ENCODE results near the gene TET2.
A peak's percentile ranks its signal among the peaks of the same experiment; 100 is the strongest.

Gene TET2

DNA sequence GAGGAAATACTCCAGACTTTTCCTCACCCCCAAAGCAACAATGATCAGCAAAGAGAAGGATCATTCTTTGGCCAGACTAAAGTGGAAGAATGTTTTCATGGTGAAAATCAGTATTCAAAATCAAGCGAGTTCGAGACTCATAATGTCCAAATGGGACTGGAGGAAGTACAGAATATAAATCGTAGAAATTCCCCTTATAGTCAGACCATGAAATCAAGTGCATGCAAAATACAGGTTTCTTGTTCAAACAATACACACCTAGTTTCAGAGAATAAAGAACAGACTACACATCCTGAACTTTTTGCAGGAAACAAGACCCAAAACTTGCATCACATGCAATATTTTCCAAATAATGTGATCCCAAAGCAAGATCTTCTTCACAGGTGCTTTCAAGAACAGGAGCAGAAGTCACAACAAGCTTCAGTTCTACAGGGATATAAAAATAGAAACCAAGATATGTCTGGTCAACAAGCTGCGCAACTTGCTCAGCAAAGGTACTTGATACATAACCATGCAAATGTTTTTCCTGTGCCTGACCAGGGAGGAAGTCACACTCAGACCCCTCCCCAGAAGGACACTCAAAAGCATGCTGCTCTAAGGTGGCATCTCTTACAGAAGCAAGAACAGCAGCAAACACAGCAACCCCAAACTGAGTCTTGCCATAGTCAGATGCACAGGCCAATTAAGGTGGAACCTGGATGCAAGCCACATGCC lies 89.7 kb downstream of the TET2 start:
- DNase-seq, result no peak

DNA sequence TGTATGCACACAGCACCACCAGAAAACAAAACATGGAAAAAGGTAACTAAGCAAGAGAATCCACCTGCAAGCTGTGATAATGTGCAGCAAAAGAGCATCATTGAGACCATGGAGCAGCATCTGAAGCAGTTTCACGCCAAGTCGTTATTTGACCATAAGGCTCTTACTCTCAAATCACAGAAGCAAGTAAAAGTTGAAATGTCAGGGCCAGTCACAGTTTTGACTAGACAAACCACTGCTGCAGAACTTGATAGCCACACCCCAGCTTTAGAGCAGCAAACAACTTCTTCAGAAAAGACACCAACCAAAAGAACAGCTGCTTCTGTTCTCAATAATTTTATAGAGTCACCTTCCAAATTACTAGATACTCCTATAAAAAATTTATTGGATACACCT lies 90.2 kb downstream of the TET2 start:
- DNase-seq, result peak in 1 of 5 experiments; percentile 9

DNA sequence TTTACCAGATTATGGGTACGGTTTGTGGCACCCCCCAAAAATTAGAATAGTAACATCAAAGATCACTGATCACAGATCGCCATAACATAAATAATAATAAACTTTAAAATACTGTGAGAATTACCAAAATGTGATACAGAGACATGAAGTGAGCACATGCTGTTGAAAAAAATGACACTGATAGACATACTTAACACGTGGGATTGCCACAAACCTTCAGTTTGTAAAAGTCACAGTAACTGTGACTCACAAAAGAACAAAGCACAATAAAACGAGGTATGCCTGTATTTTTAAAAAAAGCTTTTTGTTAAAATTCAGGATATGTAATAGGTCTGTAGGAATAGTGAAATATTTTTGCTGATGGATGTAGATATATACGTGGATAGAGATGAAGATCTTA lies 93.4 kb downstream of the TET2 start:
- no peak for DNase-seq

DNA sequence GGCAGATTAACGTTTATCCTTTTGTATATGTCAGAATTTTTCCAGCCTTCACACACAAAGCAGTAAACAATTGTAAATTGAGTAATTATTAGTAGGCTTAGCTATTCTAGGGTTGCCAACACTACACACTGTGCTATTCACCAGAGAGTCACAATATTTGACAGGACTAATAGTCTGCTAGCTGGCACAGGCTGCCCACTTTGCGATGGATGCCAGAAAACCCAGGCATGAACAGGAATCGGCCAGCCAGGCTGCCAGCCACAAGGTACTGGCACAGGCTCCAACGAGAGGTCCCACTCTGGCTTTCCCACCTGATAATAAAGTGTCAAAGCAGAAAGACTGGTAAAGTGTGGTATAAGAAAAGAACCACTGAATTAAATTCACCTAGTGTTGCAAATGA lies 94.8 kb downstream of the TET2 start:
- no peak for DNase-seq

DNA sequence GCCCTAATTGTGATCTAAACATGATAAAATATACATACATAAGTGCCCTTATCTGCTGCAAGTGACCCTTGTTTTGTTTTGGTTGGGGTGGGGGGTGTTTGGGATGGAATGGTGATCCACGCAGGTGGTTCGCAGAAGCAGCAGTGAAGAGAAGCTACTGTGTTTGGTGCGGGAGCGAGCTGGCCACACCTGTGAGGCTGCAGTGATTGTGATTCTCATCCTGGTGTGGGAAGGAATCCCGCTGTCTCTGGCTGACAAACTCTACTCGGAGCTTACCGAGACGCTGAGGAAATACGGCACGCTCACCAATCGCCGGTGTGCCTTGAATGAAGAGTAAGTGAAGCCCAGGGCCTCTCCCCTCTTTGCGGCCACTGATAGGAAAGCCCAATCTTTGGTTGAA lies 96.8 kb downstream of the TET2 start:
- no peak for DNase-seq

DNA sequence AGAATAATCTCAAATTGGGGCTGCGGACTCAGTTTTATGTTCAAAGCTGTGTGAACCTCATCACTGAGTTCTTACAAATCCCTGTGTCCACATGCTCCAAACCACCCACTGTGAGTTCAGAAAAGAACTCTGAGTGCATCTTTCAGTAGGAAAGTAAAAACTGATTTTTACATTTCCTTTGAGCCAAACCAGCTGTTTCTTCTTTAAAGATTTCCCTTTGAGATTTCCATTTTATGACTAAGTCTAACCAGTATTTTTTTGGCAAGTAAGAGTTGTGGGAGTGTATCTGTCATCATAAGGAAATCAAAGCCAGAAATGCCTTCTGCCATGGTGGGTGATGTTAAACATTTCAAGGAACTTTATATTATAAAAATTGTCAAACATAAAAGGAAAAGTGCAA lies 100.0 kb downstream of the TET2 start:
- no peak for DNase-seq

DNA sequence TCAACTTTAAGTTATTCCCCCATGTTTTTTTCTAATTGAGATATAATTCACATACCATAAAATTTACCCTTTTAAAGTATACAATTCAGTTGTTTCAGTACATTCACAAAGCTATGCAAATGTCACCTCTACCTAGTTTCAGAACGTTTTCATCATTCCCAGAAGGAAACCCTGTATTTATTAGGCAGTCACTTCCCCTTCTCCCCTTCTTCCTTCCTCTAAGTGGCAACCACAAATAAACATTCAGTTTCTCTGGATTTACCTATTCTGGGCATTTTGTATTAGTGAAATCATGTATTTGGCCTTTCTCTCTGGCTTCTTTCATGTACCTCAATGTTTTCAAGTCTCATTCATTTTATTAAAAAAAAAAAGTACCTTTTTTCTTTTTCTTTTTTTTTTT lies 101.9 kb downstream of the TET2 start:
- no peak for DNase-seq

DNA sequence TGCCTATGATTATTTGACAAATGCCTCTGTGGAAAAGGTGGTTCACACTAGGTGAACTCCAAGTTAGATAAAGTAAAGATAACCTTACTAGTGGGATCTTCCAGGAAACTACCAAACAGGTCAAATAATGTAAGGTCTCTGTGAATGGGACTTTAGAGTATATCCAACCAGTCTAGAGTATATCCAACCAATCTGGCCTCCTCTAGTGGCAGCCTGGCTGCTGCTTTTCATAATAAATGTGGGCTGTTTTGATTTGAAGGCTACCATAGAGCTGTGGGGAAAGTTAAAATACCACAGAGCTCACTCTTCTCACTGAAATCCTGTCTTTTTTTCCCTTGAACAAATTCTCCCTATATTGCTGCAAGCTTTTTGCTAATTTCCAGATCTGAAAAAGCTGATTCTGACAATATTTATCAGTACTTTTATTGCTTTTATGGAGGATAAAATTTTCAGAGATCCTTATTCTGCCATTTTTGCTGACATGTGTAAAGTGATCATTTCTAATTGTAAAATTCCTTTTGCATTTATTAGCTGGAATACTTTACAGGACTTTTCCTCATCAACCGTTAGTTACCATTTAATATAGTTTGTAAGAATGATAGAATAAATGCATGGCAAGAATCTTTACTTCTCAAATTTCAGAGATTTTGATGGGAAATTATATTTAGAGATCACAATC lies 111.3 kb downstream of the TET2 start:
- DNase-seq, result no peak

DNA sequence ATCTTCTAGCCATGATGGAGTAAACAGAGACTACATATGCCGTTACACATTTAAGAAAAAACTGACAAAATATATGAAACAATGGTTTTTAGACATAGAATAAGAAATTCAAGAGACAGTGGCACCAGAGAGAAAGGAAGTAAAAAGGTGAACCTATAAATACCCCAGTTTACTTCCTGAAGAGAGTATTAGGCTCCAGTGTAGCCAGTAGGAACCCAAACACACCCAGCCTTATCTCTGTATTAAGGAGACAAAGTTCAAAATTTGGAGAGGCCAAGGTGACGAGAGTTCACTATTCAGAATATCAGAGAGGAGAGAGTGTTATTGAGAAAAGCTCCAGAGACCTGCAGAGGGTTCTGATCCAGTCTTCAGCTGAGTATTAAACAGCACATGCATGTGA lies 119.0 kb downstream of the TET2 start:
- DNase-seq, result no peak

DNA sequence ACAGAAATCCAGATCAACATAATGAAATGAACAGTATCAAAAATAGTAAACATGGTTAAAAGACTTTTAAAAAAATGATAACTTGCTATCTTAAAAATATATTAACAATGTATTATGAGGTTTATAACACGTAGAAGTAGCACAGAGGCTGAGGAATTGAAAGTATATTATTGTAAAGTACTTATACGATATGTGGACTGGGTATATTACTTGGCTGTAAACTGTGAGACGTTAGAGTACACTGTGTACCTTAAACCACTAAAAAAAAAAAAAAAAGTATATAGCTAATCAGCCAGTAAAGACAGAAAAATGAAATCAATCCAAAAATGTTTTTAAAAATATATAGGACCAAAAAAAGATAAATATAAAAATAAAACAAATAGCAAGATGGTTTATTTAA lies 120.6 kb downstream of the TET2 start:
- no peak for DNase-seq

DNA sequence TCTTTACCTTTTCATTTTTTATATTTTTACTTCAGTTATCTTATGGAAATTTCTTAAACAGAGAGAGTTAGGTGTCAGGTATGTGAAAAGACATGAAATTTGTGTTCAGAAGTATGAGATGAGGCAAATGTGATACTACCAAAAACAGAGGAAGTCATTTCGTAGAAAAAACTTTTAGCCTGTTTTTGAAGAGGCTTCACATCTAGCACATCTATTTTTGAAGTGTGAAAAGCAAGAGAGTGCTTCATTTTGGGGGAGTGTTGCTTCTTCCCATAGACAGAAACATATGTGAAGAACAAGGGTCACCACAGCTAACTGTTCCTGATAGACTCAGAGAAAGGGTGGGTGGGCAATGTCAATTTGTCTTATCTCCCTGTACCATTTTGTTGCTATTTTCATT lies 125.3 kb downstream of the TET2 start:
- no peak for DNase-seq

DNA sequence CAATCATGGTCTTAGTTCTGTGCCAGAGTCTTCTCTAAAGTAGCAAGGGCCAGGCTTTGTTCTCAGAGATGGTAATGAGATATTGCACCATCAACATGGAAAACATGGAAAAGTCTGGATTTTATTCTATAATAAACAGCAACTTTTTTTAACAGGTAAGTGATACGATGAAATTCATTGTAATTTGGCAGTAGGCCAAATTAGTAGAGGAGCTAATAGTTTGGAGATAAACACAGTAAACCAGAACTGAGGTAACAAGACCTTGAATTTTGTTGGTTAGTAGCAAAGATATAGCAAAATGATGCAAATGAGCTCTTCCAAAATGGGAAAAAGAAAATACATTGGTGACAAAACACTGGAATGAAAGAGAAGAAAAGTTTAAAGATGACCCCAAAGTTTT lies 126.6 kb downstream of the TET2 start:
- DNase-seq, result no peak

DNA sequence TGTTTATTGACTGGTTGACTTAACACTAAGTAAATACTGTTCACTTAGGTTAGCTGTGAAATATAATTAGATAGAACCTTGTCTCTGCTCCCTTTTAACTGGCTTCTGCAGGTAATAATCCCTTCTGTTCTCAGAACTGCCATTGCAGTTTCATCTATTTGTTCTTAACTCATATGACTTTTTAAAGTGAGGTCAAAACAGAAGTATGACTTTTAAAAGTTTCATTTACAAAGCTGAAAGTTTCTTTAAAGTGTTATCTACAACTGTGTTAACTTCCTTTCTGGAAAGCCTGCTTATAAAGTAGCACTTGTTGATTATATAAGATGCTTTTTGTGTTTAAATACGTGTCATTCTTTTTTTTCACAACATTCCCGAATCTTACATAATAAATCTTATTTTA lies 127.4 kb downstream of the TET2 start:
- no peak for DNase-seq

DNA sequence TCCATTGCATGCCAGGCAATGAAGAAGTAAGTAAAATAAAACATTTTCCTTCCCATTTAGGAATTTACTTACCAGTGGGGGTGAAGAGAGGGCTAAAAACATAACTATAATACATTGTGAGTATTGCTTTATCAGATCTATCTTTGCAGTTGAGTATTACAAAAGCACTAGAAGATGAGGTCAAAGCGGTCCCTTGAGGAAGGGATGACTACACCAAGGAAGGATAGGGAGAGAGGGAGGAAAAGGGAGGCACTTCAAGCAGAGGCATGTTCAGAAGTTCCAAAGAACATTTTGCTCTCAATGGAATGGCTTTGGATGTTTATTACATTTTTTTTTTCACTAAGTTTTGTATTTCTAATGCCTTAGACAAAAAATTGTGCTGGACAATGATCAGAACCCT lies 127.8 kb downstream of the TET2 start:
- no peak for DNase-seq

DNA sequence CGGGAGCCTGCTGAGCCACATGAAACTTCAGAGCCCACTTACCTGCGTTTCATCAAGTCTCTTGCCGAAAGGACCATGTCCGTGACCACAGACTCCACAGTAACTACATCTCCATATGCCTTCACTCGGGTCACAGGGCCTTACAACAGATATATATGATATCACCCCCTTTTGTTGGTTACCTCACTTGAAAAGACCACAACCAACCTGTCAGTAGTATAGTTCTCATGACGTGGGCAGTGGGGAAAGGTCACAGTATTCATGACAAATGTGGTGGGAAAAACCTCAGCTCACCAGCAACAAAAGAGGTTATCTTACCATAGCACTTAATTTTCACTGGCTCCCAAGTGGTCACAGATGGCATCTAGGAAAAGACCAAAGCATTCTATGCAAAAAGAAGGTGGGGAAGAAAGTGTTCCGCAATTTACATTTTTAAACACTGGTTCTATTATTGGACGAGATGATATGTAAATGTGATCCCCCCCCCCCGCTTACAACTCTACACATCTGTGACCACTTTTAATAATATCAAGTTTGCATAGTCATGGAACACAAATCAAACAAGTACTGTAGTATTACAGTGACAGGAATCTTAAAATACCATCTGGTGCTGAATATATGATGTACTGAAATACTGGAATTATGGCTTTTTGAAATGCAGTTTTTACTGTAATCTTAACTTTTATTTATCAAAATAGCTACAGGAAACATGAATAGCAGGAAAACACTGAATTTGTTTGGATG lies 129.9 kb downstream of the TET2 start:
- DNase-seq, result no peak

DNA sequence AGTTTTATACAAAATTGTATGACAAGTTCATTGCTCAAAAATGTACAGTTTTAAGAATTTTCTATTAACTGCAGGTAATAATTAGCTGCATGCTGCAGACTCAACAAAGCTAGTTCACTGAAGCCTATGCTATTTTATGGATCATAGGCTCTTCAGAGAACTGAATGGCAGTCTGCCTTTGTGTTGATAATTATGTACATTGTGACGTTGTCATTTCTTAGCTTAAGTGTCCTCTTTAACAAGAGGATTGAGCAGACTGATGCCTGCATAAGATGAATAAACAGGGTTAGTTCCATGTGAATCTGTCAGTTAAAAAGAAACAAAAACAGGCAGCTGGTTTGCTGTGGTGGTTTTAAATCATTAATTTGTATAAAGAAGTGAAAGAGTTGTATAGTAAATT lies 131.0 kb downstream of the TET2 start:
- DNase-seq, result no peak

DNA sequence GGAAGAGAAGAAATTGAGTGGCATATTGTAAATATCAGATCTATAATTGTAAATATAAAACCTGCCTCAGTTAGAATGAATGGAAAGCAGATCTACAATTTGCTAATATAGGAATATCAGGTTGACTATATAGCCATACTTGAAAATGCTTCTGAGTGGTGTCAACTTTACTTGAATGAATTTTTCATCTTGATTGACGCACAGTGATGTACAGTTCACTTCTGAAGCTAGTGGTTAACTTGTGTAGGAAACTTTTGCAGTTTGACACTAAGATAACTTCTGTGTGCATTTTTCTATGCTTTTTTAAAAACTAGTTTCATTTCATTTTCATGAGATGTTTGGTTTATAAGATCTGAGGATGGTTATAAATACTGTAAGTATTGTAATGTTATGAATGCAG lies 132.6 kb downstream of the TET2 start:
- peak in 1 of 5 experiments; percentile 24 for DNase-seq

DNA sequence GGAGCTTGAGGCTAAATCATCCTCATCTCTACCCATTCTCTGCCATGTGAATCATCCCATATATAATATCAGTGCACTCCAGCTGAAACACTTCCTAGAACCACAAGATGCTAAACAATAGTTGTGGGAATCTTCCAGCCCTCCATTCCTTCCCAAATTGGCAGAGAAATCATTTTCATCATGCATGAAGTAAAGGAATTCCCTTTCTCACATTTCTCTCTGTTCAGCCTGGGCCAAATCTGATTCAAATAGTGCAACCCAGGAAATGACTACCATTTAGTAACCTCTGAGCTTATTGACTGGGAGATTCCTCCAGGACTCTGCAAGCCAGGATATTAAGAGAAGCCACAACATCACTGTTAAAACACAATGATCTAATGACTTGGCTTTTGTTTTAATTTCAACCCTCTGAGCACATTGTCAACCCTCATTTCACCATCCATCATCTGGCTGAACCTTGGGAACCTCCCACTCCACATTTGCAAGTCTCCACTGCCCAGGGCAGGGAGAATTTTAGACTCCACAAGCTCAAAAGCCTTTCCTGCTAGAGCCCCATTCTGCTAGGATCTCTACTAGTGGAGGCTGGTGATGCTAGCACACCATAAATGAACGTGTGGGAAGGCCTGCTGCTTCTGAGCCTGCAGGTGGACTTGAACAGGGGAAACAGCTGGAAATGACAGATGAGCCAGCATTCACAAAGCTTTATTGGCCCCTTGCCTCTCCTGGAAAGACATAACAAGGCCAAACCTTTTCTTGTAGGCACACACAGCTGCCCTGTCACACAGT lies 133.9 kb downstream of the TET2 start:
- no peak for DNase-seq

DNA sequence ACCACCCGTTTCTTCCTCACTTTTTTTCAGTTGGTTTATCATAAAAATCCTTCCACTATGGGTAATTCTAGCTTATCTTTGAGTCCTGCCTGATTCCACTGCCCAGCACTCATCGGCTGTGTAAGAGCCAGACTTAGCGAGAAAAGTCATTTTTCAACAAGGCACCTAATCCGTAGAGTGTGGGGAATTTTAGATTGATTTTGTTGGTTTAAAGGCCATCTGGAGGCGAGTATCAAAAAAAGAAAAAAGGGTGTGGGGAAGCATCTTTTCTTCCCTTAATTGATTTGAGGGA lies 134.4 kb downstream of the TET2 start:
- no peak for DNase-seq

DNA sequence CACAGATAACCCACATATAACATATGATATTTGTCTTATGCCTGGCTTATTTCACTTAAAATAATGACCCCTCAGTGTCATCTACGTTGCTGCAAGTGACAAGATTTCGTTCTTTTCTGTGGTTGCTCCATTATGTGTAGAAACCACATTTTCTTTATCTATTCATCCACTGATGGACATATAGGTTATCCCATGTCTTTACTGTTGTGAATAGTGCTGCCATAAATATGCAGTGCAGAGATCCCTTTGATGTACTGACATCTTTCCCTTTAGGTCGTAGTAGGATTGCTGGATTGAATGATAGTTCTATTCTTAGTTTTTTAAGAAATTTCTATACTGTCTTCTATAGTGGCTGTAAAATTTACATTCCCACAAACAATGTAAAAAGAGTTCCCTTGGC lies 135.8 kb downstream of the TET2 start:
- DNase-seq, result no peak

DNA sequence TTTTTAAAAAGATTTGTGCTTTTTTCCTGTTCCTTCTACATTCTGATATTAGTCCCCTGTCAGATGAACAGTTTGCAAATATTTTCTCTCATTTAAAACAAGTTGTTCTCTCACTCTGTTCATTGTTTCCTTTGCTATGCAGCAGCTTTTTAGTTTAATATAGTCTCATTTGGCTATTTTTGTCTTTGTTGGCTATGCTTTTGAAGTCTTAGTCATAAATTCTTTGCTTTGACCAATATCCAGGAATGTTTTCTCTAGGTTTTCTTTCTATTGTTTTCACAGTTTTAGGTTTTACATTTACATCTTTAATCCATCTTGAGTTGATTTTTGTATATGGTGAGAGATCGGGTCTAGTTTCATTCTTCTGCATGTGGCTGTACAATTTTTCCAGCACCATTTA lies 136.8 kb downstream of the TET2 start:
- no peak for DNase-seq

DNA sequence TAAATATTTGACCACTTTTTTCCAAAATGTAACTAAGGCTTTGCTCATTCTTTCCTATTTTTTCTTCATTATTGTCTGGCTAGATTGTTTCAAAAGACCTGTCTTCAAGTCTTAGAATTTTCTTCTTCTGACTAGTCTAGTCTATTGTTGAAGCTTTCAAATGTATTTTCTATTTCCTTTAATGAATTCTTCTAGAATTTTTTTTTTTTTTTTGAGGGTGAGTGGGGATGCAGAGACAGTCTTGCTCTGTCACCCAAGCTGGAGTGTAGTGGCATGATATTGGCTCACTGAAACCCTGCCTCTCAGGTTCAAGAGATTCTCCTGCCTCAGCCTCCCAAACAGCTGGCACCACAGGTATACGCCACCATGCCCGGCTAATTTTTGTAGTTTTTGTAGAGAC lies 141.4 kb downstream of the TET2 start:
- DNase-seq, result no peak

DNA sequence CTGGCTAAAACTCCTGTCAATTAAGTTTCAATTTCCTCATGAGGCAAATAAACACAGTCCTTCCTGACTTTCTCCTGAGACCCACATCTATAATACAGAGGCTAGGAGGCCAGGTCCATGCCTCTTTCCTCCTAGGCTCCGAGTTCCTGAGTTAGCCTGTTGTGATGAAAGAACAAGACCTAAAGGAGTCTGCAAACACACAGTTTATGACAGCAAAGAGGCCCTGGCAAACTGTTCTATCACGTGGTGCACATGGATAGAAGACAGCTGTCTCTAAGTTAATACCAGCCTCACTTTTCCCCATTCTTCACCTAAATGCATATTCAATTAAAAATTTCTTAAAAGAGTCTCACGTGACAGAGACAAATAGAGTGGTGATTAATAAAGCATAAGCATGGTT lies 145.2 kb downstream of the TET2 start:
- DNase-seq, result no peak

DNA sequence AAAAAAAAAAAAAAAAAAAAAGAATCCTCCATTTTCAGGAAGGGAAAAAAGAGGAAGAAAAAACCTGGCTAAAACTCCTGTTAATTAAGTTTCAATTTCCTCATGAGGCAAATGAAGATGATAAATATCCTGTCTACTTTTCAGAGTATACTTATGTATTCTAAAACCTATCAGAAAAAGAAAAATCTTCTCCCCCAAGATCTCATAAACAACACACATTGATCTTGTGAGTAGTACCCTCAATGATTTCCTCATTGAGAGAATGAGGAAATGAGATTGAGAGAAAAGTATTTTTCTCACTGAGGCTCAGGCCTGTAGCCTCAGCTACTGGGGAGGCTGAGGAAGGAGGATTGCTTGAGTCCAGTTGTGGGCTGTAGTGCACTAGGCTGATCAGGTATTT lies 146.7 kb downstream of the TET2 start:
- no peak for DNase-seq
